Stimulated activated CD4-positive, alpha-beta T cell treated with anti-CD3 and anti-CD28 coated beads, TNF-alpha, amount 100 ng/mL, for 24 hours (primary cell): ENCODE data around the gene E2F3.

Source experiments
- DNase-seq, 3 experiments: peaks; one replicate each; pipeline ENCODE4 v3.0.0-alpha.2; 2020; ENCODE audit warnings: low read depth in 3 of 3

E2F3 gene

GRCh38 chr6:20402342-20403069 lies 827 bp downstream of the E2F3 start:
- peak; percentile 4 to 25 (median 16) for DNase-seq

- DNase-seq, result peak; percentile 76 to 92 (median 81)
Observed at GRCh38 chr6:20403070-20403765, 1.5 kb downstream of the E2F3 start.

GRCh38 chr6:20403766-20404640 lies 2.3 kb downstream of the E2F3 start:
- DNase-seq, result peak; percentile 47 to 73 (median 49)

GRCh38 chr6:20404641-20405032 lies 3.0 kb downstream of the E2F3 start:
- peak; percentile 34 to 63 (median 52) for DNase-seq

GRCh38 chr6:20408851-20409250 lies 7.2 kb downstream of the E2F3 start:
- DNase-seq, result no peak

- DNase-seq, result no peak
Observed at GRCh38 chr6:20409427-20409971, 7.8 kb downstream of the E2F3 start.

- DNase-seq, result no peak
Observed at GRCh38 chr6:20411544-20411943, 9.9 kb downstream of the E2F3 start.

GRCh38 chr6:20411953-20412681 lies 10.4 kb downstream of the E2F3 start:
- DNase-seq, result no peak

- DNase-seq, result no peak
Observed at GRCh38 chr6:20412682-20413073, 11.0 kb downstream of the E2F3 start.

- no peak for DNase-seq
Observed at GRCh38 chr6:20413826-20414225, 12.1 kb downstream of the E2F3 start.

- DNase-seq, result no peak
Observed at GRCh38 chr6:20414711-20415110, 13.0 kb downstream of the E2F3 start.

GRCh38 chr6:20415304-20415703 lies 13.6 kb downstream of the E2F3 start:
- DNase-seq, result no peak

- no peak for DNase-seq
Observed at GRCh38 chr6:20415712-20416454, 14.2 kb downstream of the E2F3 start.

GRCh38 chr6:20416567-20417345 lies 15.1 kb downstream of the E2F3 start:
- no peak for DNase-seq

- DNase-seq, result no peak
Observed at GRCh38 chr6:20417819-20418218, 16.1 kb downstream of the E2F3 start.

- no peak for DNase-seq
Observed at GRCh38 chr6:20426177-20427082, 24.8 kb downstream of the E2F3 start.

- no peak for DNase-seq
Observed at GRCh38 chr6:20427856-20428255, 26.2 kb downstream of the E2F3 start.

GRCh38 chr6:20432692-20433091 lies 31.0 kb downstream of the E2F3 start:
- no peak for DNase-seq

- no peak for DNase-seq
Observed at GRCh38 chr6:20433321-20433720, 31.6 kb downstream of the E2F3 start.
